Left forelimb (tissue), 1 donor: Measurements from ENCODE around the gene POLE4.

Experiments
- DNase-seq: peaks from one replicate; pipeline ENCODE4 v3.0.0-alpha.2; 2018; ENCODE audit warnings: low spot score

Gene POLE4, protein sequence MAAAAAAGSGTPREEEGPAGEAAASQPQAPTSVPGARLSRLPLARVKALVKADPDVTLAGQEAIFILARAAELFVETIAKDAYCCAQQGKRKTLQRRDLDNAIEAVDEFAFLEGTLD

DNA sequence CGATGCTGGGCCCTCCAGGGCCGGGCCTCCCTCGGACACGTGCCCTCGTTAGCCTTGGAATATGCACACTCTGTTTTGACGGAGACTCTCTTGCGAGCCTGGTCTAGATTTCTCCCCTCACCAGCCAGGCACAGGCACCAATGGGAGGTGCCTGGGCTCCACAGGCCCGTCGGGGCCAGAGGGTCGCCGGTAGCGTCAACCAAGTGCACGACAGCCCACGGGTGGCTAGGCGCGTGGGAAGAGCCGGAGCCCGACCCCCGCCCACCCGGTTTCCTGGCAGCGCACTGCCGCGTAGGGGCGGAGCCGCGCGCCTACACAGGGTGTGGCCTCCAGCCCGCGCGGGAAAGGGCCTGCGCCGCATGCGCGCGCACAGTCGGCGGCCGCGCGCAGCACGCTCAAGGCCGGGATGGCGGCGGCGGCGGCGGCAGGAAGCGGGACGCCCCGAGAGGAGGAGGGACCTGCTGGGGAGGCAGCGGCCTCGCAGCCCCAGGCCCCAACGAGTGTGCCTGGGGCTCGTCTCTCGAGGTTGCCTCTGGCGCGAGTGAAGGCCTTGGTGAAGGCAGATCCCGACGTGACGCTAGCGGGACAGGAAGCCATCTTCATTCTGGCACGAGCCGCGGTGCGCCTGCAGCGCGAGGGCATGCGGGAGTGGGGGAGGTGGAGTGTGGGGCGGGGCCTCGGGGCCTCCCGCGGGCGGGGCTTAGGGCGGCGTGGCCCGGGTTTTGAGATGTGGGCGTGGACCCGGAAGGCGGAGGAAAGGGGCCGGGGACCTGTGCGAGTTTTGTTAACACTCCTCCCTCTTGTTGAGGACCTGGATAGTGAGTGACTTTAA, at the start of gene POLE4:
Gene POLE4, plus strand, starts transcription at position 370 of the 832 bp plus-strand sequence. Its CDS starts 37 bp downstream, at position 407.
- DNase-seq: peak; percentile 95

DNA sequence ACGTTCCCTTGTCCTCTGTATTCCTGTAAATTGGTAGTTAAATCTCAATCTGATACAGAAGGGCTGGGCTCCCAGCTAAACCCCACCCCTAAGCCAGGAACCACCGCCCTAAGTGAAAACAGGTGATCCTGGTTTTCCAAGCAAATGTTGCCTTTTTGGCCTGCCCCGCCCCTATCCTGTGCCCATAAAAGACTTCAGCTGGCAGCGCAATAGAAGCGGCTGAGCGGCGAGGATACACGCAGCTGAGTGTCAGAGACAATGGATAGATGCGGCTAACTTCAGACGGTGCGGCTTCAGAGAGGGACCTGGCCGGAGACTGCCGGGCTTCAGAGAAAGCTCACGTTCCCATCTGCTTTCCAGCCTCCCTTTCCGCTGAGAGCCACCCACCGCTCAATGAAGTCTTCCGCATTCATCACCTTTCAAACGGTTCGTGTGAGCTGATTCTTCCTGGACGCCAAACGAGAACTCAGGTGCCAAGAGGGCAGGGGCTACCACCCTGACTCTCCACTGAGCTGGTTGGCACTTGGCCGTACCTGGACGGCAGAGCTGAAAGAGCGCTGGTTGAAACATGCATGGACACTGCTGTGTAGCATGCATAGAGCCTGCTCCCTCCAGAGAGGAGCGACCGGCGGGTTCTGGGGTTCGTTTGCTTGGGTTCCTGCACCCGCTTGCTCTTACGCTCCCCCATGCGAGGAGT, 49.5 kb upstream of the POLE4 start:
- no peak for DNase-seq

DNA sequence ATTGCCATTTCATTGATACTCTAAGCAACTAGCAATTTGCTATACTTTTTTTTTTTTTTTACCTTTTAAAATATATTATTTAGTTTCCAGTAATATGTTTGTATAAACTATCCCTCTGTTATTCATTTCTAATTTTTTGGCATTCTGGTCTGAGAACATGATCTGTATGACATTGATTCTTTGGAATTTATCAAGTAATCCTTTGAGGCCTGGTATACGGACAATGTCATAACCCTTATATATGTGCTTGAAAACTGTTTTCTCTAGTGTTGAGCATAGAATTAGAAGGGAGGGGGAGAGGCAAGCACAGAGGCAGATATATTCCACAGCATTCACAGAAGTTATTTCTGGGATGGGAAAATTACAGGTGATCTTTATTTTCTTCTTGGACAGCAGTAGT, 48.2 kb upstream of the POLE4 start:
- DNase-seq: no peak

DNA sequence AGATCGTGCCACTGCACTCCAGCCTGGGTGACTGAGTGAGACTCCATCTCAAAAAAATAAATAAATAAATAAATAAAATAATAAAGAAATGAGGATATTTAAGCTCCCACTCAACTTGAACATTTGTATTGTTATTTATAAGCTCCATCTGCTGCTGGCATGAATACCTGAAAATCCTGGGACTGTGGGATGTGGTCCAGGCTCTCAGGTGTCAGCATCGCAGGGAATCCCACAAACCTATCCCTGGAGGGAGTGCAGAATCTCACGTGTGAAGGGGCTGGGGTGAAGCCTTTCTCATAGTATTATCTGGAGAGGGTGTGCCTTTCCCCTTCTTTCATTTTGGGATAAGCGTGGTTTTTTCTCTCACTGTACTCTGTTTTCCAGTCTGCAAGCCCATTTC, 47.4 kb upstream of the POLE4 start:
- DNase-seq: no peak

DNA sequence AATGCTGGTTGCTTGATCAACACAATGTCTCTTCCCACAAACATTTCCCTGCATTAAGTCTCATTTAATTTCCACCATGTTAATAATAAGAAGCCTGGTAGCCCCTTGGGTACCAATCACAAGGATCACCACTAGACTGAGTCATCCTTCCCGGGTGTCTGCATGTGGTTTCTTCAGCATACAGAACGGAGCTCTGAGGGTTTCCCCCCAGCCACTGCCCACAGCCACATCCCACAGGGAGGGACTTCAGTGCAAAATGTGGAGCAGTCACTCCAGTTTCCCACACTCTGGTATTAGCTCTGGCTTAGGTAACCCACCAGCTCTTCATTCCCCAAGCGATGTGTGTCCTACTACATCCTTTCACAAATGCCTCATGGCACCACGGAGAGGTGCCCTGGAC, 42.7 kb upstream of the POLE4 start:
- no peak for DNase-seq

DNA sequence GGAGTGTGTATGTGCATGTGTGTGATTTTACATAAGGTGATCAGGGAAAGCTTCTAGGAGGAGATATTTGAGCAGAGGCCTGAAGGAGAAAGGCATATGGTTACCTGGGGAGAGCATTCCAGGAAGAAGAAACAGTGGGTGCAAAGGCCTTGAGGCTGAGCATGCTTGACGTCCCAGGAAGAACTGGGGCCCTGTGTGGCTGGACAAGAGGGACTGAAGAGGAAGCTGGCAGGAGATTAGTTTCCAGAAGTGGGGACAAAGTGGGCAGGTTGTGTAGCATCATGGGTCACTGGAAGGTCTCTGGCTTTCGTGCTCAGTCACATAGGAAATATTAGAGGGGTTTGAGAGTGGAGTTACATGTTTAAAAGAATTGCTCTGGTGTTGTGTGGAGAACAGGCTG, 42.0 kb upstream of the POLE4 start:
- DNase-seq: no peak

DNA sequence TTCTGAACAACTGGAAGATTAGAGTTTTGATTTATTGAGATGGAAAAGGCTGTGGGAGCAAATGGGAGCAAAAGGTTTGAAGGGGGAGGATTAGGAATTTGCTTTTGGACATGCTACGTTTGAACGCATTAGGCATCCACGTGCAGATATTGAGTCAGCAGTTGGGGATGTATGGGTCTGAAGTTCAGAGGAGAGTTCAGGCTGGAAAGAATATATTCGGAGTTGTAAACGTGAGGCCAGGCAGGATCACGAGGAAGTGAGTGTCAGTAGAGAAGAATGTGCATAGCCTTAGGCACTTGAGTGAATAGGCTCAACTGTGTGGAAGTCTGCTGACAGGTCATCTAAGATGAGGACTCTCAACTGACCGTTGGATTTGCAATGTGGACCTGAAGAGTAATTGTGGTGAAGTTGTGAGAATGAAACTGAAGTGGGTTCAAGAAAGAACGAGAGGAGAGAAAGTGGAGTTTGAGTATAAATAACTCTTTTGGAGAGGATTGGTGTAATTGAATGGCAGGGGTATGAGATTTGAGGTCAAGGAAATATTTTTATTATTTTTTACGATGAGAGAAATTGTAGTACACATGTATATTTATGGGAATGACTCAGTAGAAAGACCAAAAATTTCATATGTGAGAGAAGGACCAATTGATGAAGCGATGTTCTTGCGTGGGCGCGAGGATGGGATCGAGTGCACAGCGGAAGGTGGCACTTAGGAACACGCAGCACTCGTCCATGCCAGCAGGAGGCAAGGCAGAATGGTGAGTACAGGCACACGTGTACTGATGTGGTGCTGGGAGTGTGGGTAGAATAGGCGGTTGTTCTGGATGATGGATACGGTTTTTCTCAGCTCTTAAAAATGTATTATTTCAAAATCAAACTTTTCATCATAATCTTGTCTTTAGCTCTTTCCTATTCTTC, 40.5 kb upstream of the POLE4 start:
- DNase-seq: no peak

DNA sequence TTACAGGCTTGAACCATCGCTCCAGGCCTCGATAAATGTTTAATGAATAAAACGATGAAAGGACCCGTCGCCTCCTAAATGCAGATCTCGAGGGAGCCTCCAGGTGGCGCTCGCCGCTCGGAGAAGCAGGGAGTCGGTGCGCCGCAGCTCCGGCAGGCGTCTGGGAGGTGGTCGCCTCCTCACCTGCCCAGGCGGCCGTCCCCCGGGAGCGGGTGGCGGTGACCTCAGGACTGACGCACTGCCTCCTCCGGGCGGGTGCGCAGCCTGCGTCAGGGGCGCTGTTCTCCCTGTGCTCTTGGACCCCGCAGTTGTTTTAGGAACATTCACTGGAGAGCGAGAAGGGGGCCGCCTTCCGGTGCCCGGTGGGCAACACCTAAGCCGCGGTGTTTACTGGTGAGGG, 38.6 kb upstream of the POLE4 start:
- no peak for DNase-seq

DNA sequence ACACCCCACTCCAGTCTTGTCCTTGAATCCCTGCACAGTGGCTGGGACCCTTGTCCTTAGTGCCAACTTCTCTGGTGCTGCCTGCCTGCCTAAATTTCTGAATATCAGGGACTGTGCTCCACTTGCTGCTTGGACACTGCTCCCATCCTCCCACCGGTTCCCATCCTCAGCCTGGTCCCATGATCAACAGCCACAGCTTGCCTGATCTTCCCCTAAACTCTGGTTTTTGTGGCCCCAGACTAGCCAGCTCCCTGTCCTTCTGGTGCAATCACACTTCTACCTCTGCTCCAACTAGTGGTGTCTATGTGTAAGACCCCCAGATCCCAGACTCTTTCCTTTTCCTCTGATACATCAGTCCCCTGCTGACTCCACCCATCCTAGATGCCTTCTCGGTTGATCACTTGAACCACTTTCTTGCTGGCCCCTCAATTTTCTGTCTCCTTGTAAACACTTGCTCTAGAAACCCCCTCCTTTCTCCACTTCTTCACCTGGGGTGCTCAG, 37.2 kb upstream of the POLE4 start:
- no peak for DNase-seq

DNA sequence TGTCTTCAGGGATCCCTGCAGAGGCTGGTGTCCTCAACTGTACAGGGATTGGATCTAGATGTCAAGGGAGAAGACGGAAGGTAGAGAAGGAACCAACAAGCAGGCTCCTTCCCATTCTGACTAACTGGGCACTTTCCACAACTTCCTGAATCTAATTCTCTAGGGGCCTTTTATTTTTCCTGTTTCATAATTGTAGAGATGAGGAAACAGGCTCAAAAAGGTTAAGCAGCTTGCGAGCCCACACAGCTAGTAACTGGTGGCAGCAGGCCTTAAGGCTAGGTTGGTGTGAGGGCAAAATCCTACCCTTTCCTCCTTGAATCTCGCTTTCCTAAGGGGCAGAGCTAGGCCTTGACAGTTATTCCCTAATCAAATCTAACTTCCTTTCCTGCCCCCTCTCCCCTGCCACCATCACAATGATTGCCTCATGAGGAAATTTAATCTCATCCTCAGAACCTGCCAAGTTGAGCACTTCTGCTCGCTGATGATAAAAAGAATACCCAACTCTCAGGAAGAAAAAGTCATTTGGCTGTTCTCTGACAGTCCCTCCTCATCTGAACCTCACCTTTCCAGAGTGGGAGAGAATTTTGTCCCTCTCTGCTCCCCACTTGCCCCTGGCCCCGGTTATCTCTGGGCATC, 35.7 kb upstream of the POLE4 start:
- no peak for DNase-seq

DNA sequence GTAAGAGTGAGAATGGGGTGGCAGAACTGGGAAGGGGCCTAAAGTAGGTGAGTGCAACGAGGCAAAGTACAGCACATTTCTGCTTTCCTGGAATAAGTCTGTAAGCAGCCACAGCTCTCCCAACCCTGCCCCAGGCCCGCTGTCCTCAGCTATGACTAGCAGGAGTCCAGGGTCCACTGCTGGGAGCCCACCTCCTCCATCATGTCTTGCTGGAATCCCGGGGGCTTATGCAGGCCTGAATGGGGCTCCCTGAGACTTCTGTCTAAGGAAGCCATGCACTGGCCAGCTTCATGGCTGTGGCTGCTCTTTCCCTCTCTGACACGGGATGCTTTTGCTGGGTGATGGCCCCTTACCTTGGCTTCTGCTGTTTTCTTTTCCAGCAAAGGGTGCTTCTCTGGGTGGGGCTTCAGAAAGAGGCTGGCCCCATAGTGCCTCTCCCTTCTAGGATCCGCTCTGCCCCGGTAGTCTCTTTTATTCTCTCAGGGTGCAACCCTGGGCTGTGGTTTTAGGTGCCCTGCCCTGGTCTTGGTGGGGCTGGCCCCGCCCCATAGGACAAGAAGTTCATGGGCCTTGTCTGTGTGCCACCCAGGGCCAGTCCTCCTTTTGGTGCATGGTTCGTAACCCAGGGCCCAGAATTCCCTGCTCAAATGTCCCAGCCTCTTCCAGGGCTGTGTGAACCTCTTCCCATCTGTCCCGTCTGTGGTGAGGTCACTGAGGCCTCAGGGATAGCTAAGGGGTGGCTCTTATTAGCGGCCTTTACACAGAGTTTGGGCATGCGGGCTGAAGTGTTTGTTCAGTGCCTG, 33.8 kb upstream of the POLE4 start:
- DNase-seq: no peak

DNA sequence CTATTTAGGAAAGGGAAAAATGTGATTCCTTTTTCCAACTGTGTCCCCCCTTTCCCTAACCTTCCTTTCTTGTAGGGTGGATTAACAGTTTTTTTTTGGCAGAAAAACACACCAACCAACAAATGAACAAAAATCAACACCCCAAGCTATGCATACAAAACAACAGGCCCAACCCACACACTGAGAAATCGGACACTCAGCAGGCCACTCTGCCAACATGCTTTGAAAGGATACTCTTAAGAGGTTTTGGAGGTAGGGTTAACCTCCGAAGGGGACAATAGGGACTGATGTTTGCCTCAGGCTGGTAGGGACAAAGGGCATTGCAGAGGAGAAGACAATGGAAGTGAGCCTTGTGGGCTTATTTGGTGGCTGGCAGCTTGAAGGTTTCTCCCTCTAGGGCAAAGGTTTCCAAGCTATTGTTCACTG, 33.1 kb upstream of the POLE4 start:
- DNase-seq: no peak

DNA sequence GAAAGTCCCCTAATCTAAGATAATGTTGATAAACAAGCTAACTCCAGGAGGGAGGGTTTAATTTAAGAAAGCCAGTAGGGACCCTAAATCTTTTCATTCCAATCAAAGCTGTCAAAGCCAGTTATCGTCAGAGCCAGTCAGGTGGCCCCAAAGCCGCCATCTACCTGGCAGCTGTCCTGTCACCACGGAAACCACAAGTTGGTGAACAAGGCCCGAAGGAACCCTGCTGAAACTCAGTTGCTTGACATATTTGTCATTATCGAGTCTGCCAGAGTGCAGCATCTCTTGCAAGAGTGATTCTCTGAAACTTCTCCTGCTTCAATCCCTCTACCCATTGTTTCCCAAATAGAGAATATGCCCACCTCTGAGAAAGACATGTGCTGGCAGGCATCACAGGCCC, 30.8 kb upstream of the POLE4 start:
- DNase-seq: no peak

DNA sequence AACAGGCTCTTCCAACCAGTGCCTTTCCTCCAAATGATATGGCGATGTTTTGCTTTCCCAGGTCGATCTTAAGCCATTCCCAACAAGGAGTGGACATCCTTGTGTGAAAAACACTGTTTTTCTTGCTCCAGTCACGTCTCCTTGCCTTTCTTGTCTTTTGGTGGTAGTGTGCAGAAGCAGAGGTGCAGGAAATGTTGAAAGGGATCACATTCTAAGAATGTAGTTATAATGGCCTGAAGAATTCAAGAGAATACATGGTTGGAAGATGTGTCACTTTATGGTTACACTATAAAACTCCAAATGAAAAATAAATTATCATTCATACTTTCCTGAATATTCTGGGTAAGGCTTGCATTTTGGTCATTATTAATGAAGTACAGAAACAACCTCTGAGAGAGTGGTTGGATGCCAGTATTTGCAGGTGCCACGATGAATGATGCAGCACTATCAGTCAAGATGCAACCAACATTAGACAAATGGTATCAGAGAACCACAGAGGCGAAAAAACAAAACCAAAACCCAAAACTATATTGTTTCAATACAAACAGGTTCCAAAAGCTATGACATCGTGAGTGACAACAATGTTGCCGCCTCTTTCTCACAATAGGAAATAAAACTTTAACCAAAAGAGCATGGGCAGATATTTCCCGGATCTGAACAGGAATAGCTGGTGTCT, 27.5 kb upstream of the POLE4 start:
- DNase-seq: no peak

DNA sequence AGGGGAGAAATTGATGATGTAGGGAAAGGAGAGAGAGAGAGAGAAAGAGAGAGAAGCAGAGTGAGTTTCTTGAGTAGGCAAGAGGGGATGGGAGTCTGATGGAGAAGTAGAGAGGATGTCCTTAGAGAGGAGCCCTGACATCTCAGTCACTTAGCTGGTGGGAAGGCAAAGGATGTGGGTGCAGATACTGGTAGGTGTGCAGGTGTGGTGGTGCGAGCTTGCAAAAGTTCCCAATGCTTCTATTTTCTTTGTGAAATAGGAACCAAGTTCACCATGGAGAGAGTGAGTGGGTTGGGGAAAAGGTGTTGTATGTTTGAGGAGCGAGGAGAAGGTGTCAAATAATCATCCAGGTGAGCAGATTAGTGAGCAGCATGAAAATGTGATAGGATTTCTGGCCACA, 26.5 kb upstream of the POLE4 start:
- no peak for DNase-seq

DNA sequence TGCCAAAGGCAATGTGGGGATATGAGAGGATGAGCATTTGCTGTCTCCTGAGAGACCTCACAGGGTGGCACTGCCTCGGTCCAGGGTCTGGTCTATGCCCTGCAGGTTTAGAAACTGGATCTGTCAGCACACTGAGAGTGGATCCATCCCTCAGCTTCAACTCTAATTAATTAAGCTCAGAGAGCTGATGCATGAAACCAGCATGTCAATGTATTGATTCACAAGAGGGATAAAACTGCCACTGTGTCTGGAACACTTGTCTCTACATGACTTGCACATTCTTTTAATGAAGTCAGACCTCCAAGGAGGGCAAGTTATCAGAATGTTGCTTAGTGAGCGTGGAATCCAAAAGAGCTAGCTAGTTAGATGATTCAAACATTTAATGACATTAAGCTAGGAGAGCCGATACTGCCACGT, 22.5 kb upstream of the POLE4 start:
- no peak for DNase-seq

DNA sequence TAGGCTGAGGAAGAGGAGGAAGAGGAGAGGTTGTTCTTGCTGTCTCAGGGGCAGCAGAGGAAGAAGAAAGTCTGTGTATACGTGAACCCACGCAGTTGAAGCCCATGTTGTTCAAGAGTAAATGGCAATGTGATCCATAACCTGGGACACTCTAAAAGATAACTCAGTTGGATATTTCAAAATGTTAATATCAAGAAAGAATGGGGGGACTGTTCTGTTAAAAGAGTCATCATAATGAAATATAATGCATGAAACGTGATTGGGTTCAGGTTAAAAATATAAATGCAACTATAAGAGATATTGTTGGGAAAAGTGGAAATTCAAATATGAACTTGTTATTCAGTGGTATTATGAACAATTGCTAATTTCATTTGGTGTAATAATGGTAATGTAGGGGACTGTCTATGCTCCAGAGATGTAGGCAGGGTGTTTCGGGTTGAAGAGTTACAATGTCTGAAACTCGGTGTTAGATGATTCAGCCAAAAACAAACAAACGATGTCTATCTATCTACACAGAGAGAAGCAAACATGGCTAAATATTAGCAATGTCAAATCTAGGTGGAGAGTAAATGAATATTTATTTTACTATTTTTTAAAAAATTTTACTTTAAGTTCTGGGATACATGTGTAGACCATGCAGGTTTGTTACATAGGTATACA, 21.1 kb upstream of the POLE4 start:
- no peak for DNase-seq

DNA sequence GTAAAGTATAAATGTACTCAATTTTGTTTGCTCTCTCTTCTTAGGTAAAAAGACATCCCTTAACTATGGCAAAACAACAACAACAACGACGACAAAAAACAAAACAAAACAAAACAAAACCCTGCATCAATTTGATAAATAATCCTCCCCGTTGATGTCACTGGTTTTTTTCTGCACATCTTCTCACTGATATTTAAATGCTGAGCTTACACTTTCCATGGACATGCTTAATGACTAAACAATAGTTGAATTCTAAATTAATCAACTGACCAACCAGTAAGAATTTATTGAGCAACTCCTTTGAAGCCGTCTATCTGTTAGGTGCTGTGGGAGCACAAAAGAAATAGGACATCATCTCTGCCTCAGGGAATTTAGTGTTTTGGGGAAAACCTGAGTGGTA, 20.2 kb upstream of the POLE4 start:
- no peak for DNase-seq
